ENCODE measurements around the gene PHTF1.

The PHTF1 gene

GRCh38 chr1:113779542-113779941, 20.3 kb upstream of the PHTF1 start:
- DNase-seq (ENCODE audit: low read depth): no peak
- TF ChIP-seq, protein P1, sequence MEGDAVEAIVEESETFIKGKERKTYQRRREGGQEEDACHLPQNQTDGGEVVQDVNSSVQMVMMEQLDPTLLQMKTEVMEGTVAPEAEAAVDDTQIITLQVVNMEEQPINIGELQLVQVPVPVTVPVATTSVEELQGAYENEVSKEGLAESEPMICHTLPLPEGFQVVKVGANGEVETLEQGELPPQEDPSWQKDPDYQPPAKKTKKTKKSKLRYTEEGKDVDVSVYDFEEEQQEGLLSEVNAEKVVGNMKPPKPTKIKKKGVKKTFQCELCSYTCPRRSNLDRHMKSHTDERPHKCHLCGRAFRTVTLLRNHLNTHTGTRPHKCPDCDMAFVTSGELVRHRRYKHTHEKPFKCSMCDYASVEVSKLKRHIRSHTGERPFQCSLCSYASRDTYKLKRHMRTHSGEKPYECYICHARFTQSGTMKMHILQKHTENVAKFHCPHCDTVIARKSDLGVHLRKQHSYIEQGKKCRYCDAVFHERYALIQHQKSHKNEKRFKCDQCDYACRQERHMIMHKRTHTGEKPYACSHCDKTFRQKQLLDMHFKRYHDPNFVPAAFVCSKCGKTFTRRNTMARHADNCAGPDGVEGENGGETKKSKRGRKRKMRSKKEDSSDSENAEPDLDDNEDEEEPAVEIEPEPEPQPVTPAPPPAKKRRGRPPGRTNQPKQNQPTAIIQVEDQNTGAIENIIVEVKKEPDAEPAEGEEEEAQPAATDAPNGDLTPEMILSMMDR (IDR thresholded peaks at IDR 0.05; ENCODE audit: control insufficient read depth, insufficient read depth, low read depth, low read length, missing control alignments): no peak
- no peak overlapping the region for H3K4me3 ChIP-seq (ENCODE audit: control insufficient read depth, low read depth, low read length)

DNA sequence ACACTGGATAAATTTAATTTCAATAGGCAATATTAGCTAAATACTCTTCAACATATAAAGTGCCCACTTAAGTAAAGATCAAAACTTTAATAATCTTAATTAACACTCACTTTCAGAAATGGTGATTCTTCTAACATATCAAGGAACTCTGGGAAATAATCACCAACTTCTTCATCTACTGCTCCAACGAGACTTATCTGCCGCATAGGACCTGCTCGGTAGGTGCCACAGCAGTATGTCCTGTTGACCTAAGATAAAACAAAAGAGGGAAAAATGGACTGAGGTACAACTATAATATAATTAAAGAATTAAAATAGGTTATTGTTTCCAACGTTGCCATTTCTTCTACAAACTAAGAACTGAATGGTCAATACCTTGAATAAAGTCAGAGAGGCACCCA, 18.3 kb upstream of the PHTF1 start:
- TF ChIP-seq, protein P1 (IDR thresholded peaks at IDR 0.05; ENCODE audit: control insufficient read depth, insufficient read depth, low read depth, low read length, missing control alignments): no peak
- DNase-seq (ENCODE audit: low read depth): no peak
- no peak overlapping the region for H3K4me3 ChIP-seq (ENCODE audit: control insufficient read depth, low read depth, low read length)

DNA sequence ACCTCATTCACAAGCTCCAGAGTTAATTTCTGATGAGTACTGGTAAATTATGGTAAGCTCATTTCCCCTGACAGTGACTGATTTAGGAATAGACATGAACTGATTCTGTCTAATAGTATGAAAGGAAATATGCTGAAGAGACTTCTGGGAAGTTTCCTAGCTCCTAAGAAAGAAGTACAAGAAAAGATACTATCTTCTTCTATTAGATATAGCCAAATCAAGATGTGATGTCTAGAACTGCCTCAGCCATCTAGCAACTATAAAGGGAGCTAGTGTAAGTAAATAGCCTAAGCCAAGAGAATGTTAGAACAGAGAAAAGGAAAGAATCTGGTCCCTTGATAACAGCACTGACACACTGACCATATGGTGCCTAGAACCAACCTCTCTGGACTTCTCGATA, 10.7 kb upstream of the PHTF1 start:
- TF ChIP-seq, protein P1 (IDR thresholded peaks at IDR 0.05; ENCODE audit: control insufficient read depth, insufficient read depth, low read depth, low read length, missing control alignments): no peak
- no peak overlapping the region for H3K4me3 ChIP-seq (ENCODE audit: control insufficient read depth, low read depth, low read length)
- DNase-seq (ENCODE audit: low read depth): no peak

DNA sequence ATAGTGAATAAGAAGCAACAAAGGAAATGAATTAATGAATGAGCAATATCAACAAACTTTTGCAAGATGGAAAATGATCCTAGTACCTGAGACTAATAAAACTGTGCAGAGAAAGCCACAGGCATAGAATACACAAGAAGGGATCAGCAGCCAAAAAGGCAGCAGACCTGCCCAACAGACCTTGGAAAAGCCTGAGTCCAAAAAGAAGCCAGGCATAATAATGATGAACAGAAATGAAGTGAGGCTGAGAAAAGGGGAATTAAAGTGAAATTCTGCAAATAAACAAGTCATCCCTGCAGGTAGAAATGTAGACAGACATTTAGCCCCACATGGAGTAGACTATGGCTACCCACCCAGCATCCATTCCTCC, 10.3 kb upstream of the PHTF1 start:
- TF ChIP-seq, protein P1 (IDR thresholded peaks at IDR 0.05; ENCODE audit: control insufficient read depth, insufficient read depth, low read depth, low read length, missing control alignments): no peak
- H3K4me3 ChIP-seq (ENCODE audit: control insufficient read depth, low read depth, low read length): no peak overlapping the region
- DNase-seq (ENCODE audit: low read depth): no peak

GRCh38 chr1:113768916-113769600, 9.8 kb upstream of the PHTF1 start:
- H3K4me3 ChIP-seq (ENCODE audit: control insufficient read depth, low read depth, low read length): no peak overlapping the region
- TF ChIP-seq, protein P1 (IDR thresholded peaks at IDR 0.05; ENCODE audit: control insufficient read depth, insufficient read depth, low read depth, low read length, missing control alignments): no peak
- no peak for DNase-seq (ENCODE audit: low read depth)

- H3K4me3 ChIP-seq (ENCODE audit: control insufficient read depth, low read depth, low read length): no peak overlapping the region
- TF ChIP-seq, protein P1 (IDR thresholded peaks at IDR 0.05; ENCODE audit: control insufficient read depth, insufficient read depth, low read depth, low read length, missing control alignments): no peak
- DNase-seq (ENCODE audit: low read depth): peak; percentile 50
Measured at GRCh38 chr1:113765306-113766230, 6.3 kb upstream of the PHTF1 start.
